GM10248 (cell line): Measurements from ENCODE around the gene SUSD6.

ENCODE experiments used
- CTCF ChIA-PET: fragments of 300-600 bp; sonication (Branson Sonifier 250); formaldehyde crosslinking; extraction: SDS; loops from one replicate; lab custom pipeline; 2021; ENCODE audit warnings: antibody characterized with exemption; lab: Yijun Ruan, JAX
- POLR2A ChIA-PET: fragments of 350-650 bp; sonication (Branson Sonifier 250); formaldehyde crosslinking; extraction: SDS; loops from one replicate; lab custom pipeline; 2020; ENCODE audit warnings: antibody characterized with exemption; lab: Yijun Ruan, JAX
- DNase-seq: peaks from one replicate; pipeline ENCODE4 v3.0.0; 2012; ENCODE audit errors: extremely low spot score
- TF ChIP-seq, protein P1 (sequence below): IDR thresholded peaks from 2 replicates; pipeline ENCODE4 v1.5.1; 2012; ENCODE audit warnings: mild to moderate bottlenecking, low read depth; ENCODE audit errors: extremely low read depth, missing control alignments, control extremely low read depth

Gene SUSD6

GRCh38 chr14:69705706-69706105 is 94.3 kb downstream of the SUSD6 start:
- no peak for DNase-seq
- TF ChIP-seq, protein P1, sequence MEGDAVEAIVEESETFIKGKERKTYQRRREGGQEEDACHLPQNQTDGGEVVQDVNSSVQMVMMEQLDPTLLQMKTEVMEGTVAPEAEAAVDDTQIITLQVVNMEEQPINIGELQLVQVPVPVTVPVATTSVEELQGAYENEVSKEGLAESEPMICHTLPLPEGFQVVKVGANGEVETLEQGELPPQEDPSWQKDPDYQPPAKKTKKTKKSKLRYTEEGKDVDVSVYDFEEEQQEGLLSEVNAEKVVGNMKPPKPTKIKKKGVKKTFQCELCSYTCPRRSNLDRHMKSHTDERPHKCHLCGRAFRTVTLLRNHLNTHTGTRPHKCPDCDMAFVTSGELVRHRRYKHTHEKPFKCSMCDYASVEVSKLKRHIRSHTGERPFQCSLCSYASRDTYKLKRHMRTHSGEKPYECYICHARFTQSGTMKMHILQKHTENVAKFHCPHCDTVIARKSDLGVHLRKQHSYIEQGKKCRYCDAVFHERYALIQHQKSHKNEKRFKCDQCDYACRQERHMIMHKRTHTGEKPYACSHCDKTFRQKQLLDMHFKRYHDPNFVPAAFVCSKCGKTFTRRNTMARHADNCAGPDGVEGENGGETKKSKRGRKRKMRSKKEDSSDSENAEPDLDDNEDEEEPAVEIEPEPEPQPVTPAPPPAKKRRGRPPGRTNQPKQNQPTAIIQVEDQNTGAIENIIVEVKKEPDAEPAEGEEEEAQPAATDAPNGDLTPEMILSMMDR, result no peak
- ChIA-PET CTCF (interaction anchor here (1.3 to 2.6 kb wide), 4 partner anchors 13 to 125 kb away, joined by 4 to 11 read pairs (median 5); no protein-coding TSS in a partner anchor), POLR2A (no interaction called here)

- no peak for DNase-seq
- TF ChIP-seq, protein P1, result no peak
- POLR2A ChIA-PET, result no interaction called here
- CTCF ChIA-PET, result interaction anchor here (0.8 to 4.7 kb wide), 4 partner anchors 9 to 123 kb away, joined by 3 to 14 read pairs (median 4); no protein-coding TSS in a partner anchor
Measured at GRCh38 chr14:69708049-69708448, 96.7 kb downstream of the SUSD6 start.

GRCh38 chr14:69708586-69709560 is 97.5 kb downstream of the SUSD6 start:
- TF ChIP-seq, protein P1, result no peak
- ChIA-PET CTCF (interaction anchor here (0.8 to 4.7 kb wide), 9 partner anchors 9 to 124 kb away, joined by 3 to 14 read pairs (median 5); no protein-coding TSS in a partner anchor), POLR2A (no interaction called here)
- no peak for DNase-seq

DNA sequence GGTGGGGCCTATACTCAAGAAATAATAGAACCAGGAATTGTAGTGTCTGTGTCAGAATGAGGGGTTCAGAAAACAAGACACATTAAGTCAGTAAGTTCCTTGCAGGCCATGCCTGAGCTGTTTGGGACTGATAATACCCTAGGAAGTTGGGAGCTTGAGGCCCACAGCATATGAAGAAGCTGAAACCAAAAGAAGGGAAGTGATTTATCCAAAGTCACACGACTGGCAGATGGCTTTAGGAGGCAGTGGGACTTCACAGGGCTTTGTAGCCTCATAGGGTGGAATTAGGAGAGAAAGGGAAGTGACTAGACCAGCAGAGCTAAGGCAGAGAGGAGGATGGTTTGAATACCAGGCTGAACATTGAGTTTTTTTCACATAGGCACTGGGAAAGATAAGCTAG is 99.0 kb downstream of the SUSD6 start:
- ChIA-PET POLR2A (interaction anchor here (0.5 kb wide), 1 partner anchor 1099 kb away, joined by 3 read pairs; no protein-coding TSS in a partner anchor), CTCF (interaction anchor here (1.2 to 4.7 kb wide), 6 partner anchors 10 to 126 kb away, joined by 3 to 14 read pairs (median 8); no protein-coding TSS in a partner anchor)
- DNase-seq, result no peak
- TF ChIP-seq, protein P1, result no peak

- TF ChIP-seq, protein P1, result no peak
- no peak for DNase-seq
- ChIA-PET CTCF (interaction anchor here (1.2 to 4.7 kb wide), 6 partner anchors 9 to 469 kb away, joined by 3 to 14 read pairs (median 6); no protein-coding TSS in a partner anchor), POLR2A (no interaction called here)
Measured at GRCh38 chr14:69711065-69711464, 99.7 kb downstream of the SUSD6 start.

- TF ChIP-seq, protein P1, result no peak
- POLR2A ChIA-PET, result no interaction called here
- no peak for DNase-seq
- CTCF ChIA-PET, result interaction anchor here (1.2 to 4.7 kb wide), 6 partner anchors 9 to 469 kb away, joined by 3 to 14 read pairs (median 6); no protein-coding TSS in a partner anchor
Measured at GRCh38 chr14:69711477-69711876, 100.1 kb downstream of the SUSD6 start.
